HepG2 (cell line): ENCODE data around the gene LAP3. TPM values are rescaled to one million over a fixed set of nuclear protein-coding genes. Genes with fewer than 3 reads are reported as not detected.

ENCODE experiments used
- BORCS8-MEF2B ChIP-seq: sonication (generic); formaldehyde crosslinking; IDR thresholded peaks from 2 replicates; pipeline ENCODE4 v1.8.0; 2022; ENCODE audit warnings: mild to moderate bottlenecking, missing genetic modification reagents
- EHMT2 ChIP-seq: fragments of 200-600 bp; sonication (generic); IDR thresholded peaks from 2 replicates; pipeline ENCODE4 v1.7.0; 2017; ENCODE audit warnings: antibody characterized with exemption, low read depth, low read length, borderline replicate concordance
- GABPA ChIP-seq, 2 experiments: IDR thresholded peaks; 2 replicates each; pipeline ENCODE4 v1.6.1; 2011 to 2016; ENCODE audit warnings: low read depth in 2 of 2, low read length in 1 of 2, missing biosample characterization in 1 of 2, missing genetic modification characterization in 1 of 2
- GABPB1 ChIP-seq: IDR thresholded peaks from 2 replicates; pipeline ENCODE4 v1.6.1; 2016; ENCODE audit warnings: mild to moderate bottlenecking, missing genetic modification reagents, moderate library complexity, missing compliant biosample characterization
- GTF2F1 ChIP-seq: fragments of 150-350 bp; IDR thresholded peaks from 2 replicates; pipeline ENCODE4 v1.6.1; 2014; ENCODE audit warnings: low read length
- MLXIP ChIP-seq: sonication (generic); formaldehyde crosslinking; IDR thresholded peaks from 2 replicates; pipeline ENCODE4 v1.9.0; 2021; ENCODE audit warnings: missing genetic modification reagents, borderline replicate concordance
- PAX8 ChIP-seq: sonication (generic); formaldehyde crosslinking; IDR thresholded peaks from 2 replicates; pipeline ENCODE4 v1.8.0; 2022; ENCODE audit warnings: mild to moderate bottlenecking, missing genetic modification reagents, borderline replicate concordance
- PCBP1 ChIP-seq: fragments of 200-400 bp; formaldehyde crosslinking; IDR thresholded peaks from 2 replicates; pipeline ENCODE4 v1.6.1; 2017; ENCODE audit warnings: mild to moderate bottlenecking, low read depth, low read length, borderline replicate concordance
- PHB2 ChIP-seq: fragments of 450-650 bp; IDR thresholded peaks from 2 replicates; pipeline ENCODE4 v1.6.1; 2018; ENCODE audit not compliant: partially characterized antibody
- PITX1 ChIP-seq: sonication (generic); formaldehyde crosslinking; IDR thresholded peaks from 2 replicates; pipeline ENCODE4 v1.5.1; 2020; ENCODE audit warnings: mild to moderate bottlenecking, missing genetic modification reagents
- POLR2A ChIP-seq, 2 experiments: IDR thresholded peaks; 2 replicates each; pipeline ENCODE4 v1.6.1; 2011; ENCODE audit warnings: low read depth in 2 of 2, low read length in 2 of 2, mild to moderate bottlenecking in 1 of 2, moderate library complexity in 1 of 2; ENCODE audit not compliant: insufficient read depth in 1 of 2
- RAD51 ChIP-seq: fragments of 450-650 bp; IDR thresholded peaks from 2 replicates; pipeline ENCODE4 v1.6.1; 2016; ENCODE audit warnings: borderline replicate concordance
- REPIN1 ChIP-seq: sonication (generic); formaldehyde crosslinking; IDR thresholded peaks from 2 replicates; pipeline ENCODE4 v1.8.0; 2022; ENCODE audit warnings: missing genetic modification reagents, low read depth, mild to moderate bottlenecking, borderline replicate concordance
- SALL1 ChIP-seq: sonication (generic); formaldehyde crosslinking; IDR thresholded peaks from 2 replicates; pipeline ENCODE4 v1.8.0; 2022; ENCODE audit warnings: mild to moderate bottlenecking, missing genetic modification reagents
- SIN3A ChIP-seq: IDR thresholded peaks from 2 replicates; pipeline ENCODE4 v1.6.1; 2011; ENCODE audit warnings: low read depth, mild to moderate bottlenecking, control low read depth, low read length, borderline replicate concordance
- SNAPC5 ChIP-seq: sonication (generic); formaldehyde crosslinking; IDR thresholded peaks from 2 replicates; pipeline ENCODE4 v1.8.1; 2023; ENCODE audit warnings: mild to moderate bottlenecking, missing genetic modification reagents, borderline replicate concordance
- SOX13 ChIP-seq, 3 experiments: fragments of 450-650 bp in 1 of 3; sonication (generic) in 1 of 3; formaldehyde crosslinking in 1 of 3; IDR thresholded peaks in 2 of 3; conservative IDR thresholded peaks in 1 of 3; 2 replicates each; pipeline versions ENCODE4 v1.5.0 to v1.6.1; 2016 to 2020; ENCODE audit warnings: antibody characterized with exemption in 1 of 3, mild to moderate bottlenecking in 1 of 3, missing compliant biosample characterization in 1 of 3, missing genetic modification reagents in 1 of 3, moderate library complexity in 1 of 3
- SRSF1 ChIP-seq: fragments of 200-400 bp; formaldehyde crosslinking; optimal IDR thresholded peaks from 2 replicates; pipeline ENCODE3; 2017; ENCODE audit warnings: mild to moderate bottlenecking, low read depth, low read length, moderate library complexity
- ZFP36 ChIP-seq: fragments of 150-350 bp; IDR thresholded peaks from 2 replicates; pipeline ENCODE4 v1.6.1; 2018; ENCODE audit warnings: borderline replicate concordance, low read length, low read depth; ENCODE audit not compliant: partially characterized antibody
- ZMAT5 ChIP-seq: sonication (generic); formaldehyde crosslinking; IDR thresholded peaks from 2 replicates; pipeline ENCODE4 v1.5.0; 2020; ENCODE audit warnings: mild to moderate bottlenecking, low read depth, missing genetic modification reagents, borderline replicate concordance
- ZNF501 ChIP-seq: sonication (generic); formaldehyde crosslinking; IDR thresholded peaks from 2 replicates; pipeline ENCODE4 v1.5.1; 2020; ENCODE audit warnings: mild to moderate bottlenecking, moderate library complexity, missing genetic modification reagents
- ZNF550 ChIP-seq: sonication (generic); formaldehyde crosslinking; IDR thresholded peaks from 2 replicates; pipeline ENCODE4 v1.4.0; 2020; ENCODE audit warnings: mild to moderate bottlenecking, missing genetic modification reagents, borderline replicate concordance
- ZNF7 ChIP-seq: IDR thresholded peaks from 2 replicates; pipeline ENCODE4 v1.6.1; 2016; ENCODE audit warnings: missing biosample characterization, missing genetic modification reagents
- ZNF776 ChIP-seq: sonication (generic); formaldehyde crosslinking; IDR thresholded peaks from 2 replicates; pipeline ENCODE4 v1.4.0; 2020; ENCODE audit warnings: mild to moderate bottlenecking, missing genetic modification reagents
- ZSCAN20 ChIP-seq: sonication (generic); formaldehyde crosslinking; IDR thresholded peaks from 2 replicates; pipeline ENCODE4 v1.4.0; 2020; ENCODE audit warnings: missing genetic modification reagents, mild to moderate bottlenecking, borderline replicate concordance
- polyA plus RNA-seq, 8 experiments: library from polyadenylated mRNA; depleted of rRNA in 3 of 8; stranded (reverse) in 7 of 8; unstranded in 1 of 8; fragments of >200 nt; fragmentation: Illumina TruSeq in 4 of 8; extraction: Trizol in 4 of 8; gene quantifications; 2 replicates each; pipeline versions ENCODE4 v1.2.1 to v1.2.3, GENCODE V29; 2011 to 2016; ENCODE audit warnings: low read depth in 4 of 8, missing spikeins in 1 of 8, mixed read lengths in 1 of 8; ENCODE audit not compliant: insufficient read depth in 1 of 8
- total RNA-seq, 5 experiments: library from RNA; depleted of rRNA; stranded (reverse); fragments of >200 nt; fragmentation: Illumina TruSeq; extraction: Trizol; gene quantifications; 2 replicates each; pipeline ENCODE4 v1.2.3, GENCODE V29; 2016; ENCODE audit warnings: low read depth in 1 of 5

Gene LAP3
- total and polyA plus RNA-seq, 2 of the 13 experiments (the other 11 are each of a cell fraction or from before 2014, with no cell fraction given): 106 to 125 TPM

- peak; percentile 99 for TF ChIP-seq RAD51
- TF ChIP-seq SRSF1: no peak
- no peak for TF ChIP-seq EHMT2
- TF ChIP-seq PHB2: no peak
- no peak for TF ChIP-seq ZNF776 (CRISPR knock-in tag)
- no peak for TF ChIP-seq ZMAT5 (CRISPR knock-in tag)
- no peak for TF ChIP-seq PITX1 (CRISPR knock-in tag)
- TF ChIP-seq ZNF550 (CRISPR knock-in tag): no peak
- TF ChIP-seq SALL1 (CRISPR knock-in tag): peak; percentile 59
- peak; percentile 93; the same call in 1 of the 2 replicates for TF ChIP-seq GTF2F1
- no peak for TF ChIP-seq SOX13 (IDR thresholded peaks at IDR 0.05)
- TF ChIP-seq SOX13 (CRISPR knock-in tag; conservative IDR thresholded peaks at IDR 0.05 in 1 of 2, IDR thresholded peaks at IDR 0.05 in 1 of 2): peak in 1 of 2 experiments; percentile 21; a peak in 1 of 4 replicates
- no peak for TF ChIP-seq MLXIP (CRISPR knock-in tag)
- no peak for TF ChIP-seq ZNF7 (CRISPR knock-in tag)
- TF ChIP-seq PCBP1: no peak
- TF ChIP-seq GABPB1 (CRISPR knock-in tag): peak; percentile 70
- no peak for TF ChIP-seq GABPA (IDR thresholded peaks at IDR 0.05; ENCODE audit: low read depth, low read length)
- TF ChIP-seq GABPA (CRISPR knock-in tag; IDR thresholded peaks at IDR 0.05; ENCODE audit: low read depth): peak; percentile 44; the same call in 1 of the 2 replicates
- no peak for TF ChIP-seq BORCS8-MEF2B (CRISPR knock-in tag)
- no peak for TF ChIP-seq REPIN1 (CRISPR knock-in tag)
- peak; percentile 92 for TF ChIP-seq ZNF501
- TF ChIP-seq SNAPC5 (CRISPR knock-in tag): no peak
- TF ChIP-seq SIN3A: peak; percentile 91
- TF ChIP-seq PAX8 (CRISPR knock-in tag): no peak
- no peak for TF ChIP-seq ZFP36
- TF ChIP-seq ZSCAN20 (CRISPR knock-in tag): no peak
- TF ChIP-seq POLR2A (IDR thresholded peaks at IDR 0.05; ENCODE audit: insufficient read depth in 1 of 2, low read depth in 2 of 2, low read length in 2 of 2): peak; percentile 80 to 84; a peak in 3 of 4 replicates
Observed at GRCh38 chr4:17614416-17615299, 37.7 kb downstream of the LAP3 start, which contains the start of gene MED28 (continued).
